ENCODE measurements around the gene SP110.

- no peak for TF ChIP-seq ZNF121 (tag by site-specific recombination; IDR thresholded peaks at IDR 0.05)
- no peak for TF ChIP-seq FEZF1 (tag by site-specific recombination; IDR thresholded peaks at IDR 0.05)
- no peak for TF ChIP-seq ZNF280D (tag by site-specific recombination; IDR thresholded peaks at IDR 0.05)
- TF ChIP-seq ZNF324 (tag by site-specific recombination; IDR thresholded peaks at IDR 0.05): no peak
- TF ChIP-seq ZNF596 (tag by site-specific recombination; IDR thresholded peaks at IDR 0.05): no peak
- TF ChIP-seq CTCF (tag by site-specific recombination; IDR thresholded peaks at IDR 0.05): no peak
- no peak for TF ChIP-seq ZFP69B (tag by site-specific recombination; IDR thresholded peaks at IDR 0.05)
- TF ChIP-seq ZNF549 (tag by site-specific recombination; IDR thresholded peaks at IDR 0.05): no peak
- no peak for TF ChIP-seq ATF2 (tag by site-specific recombination; IDR thresholded peaks at IDR 0.05; ENCODE audit: low read depth)
- no peak for TF ChIP-seq ZNF561 (tag by site-specific recombination; IDR thresholded peaks at IDR 0.05; ENCODE audit: borderline replicate concordance)
- no peak for TF ChIP-seq ZFP3 (tag by site-specific recombination; IDR thresholded peaks at IDR 0.05; ENCODE audit: low read depth)
- no peak for TF ChIP-seq ZNF664 (tag by site-specific recombination; IDR thresholded peaks at IDR 0.05)
- no peak for TF ChIP-seq ZNF670 (tag by site-specific recombination; IDR thresholded peaks at IDR 0.05; ENCODE audit: low read depth)
These were observed 92.6 kb downstream of the SP110 start for GRCh38 chr2:230127195-230127594.

Measured in HEK293 (cell line).